Heart right ventricle (tissue), 16 donors: ENCODE results near the gene MGAT3. TPM values are rescaled to one million over a fixed set of nuclear protein-coding genes. Genes with fewer than 3 reads are reported as not detected.

Source experiments
- ATAC-seq, 8 donors: fragments of 200-7000 bp; cut with Tn5 transposase; one replicate each; pipeline ENCODE4 v1.9.1; 2020; ENCODE audit warnings: mild to moderate bottlenecking in 8 of 8, moderate library complexity in 8 of 8, moderate number of reproducible peaks in 1 of 8
- DNase-seq, 2 donors: peaks; one replicate each; pipeline ENCODE4 v3.0.0-alpha.2; 2020
- H3K27ac ChIP-seq, 10 donors: fragments of 200-600 bp; sonication (generic) in 2 of 10; one replicate each; pipeline versions ENCODE4 v1.5.0 to v1.8.0; 2020 to 2022; ENCODE audit warnings: mild to moderate bottlenecking in 3 of 10
- H3K27me3 ChIP-seq, 7 donors: fragments of 200-600 bp; one replicate each; pipeline ENCODE4 v1.8.0; 2021 to 2022; ENCODE audit warnings: mild to moderate bottlenecking in 2 of 7
- H3K36me3 ChIP-seq, 9 donors: fragments of 200-600 bp; sonication (generic) in 1 of 9; one replicate each; pipeline versions ENCODE4 v1.5.0 to v1.8.0; 2020 to 2022; ENCODE audit warnings: mild to moderate bottlenecking in 2 of 9
- H3K4me1 ChIP-seq, 9 donors: fragments of 200-600 bp; sonication (generic) in 1 of 9; one replicate each; pipeline versions ENCODE4 v1.5.0 to v1.8.0; 2020 to 2022; ENCODE audit warnings: mild to moderate bottlenecking in 4 of 9
- H3K4me3 ChIP-seq, 10 donors: fragments of 200-600 bp; sonication (generic) in 2 of 10; one replicate each; pipeline versions ENCODE4 v1.5.0 to v1.8.0; 2020 to 2022; ENCODE audit warnings: mild to moderate bottlenecking in 7 of 10, moderate library complexity in 2 of 10
- H3K9me3 ChIP-seq, 11 donors: fragments of 200-600 bp in 10 of 11; sonication (generic) in 2 of 11; one replicate each; pipeline versions ENCODE4 v1.5.0 to v1.8.0; 2013 to 2022; ENCODE audit warnings: mild to moderate bottlenecking in 2 of 11, control low read depth in 1 of 11, moderate library complexity in 1 of 11
- WGBS, 2 donors: extraction: QIAGEN DNeasy Blood & Tissue Kit; methylation state at CpG; one replicate each; pipeline ENCODE4 v1.1.7; 2013; ENCODE audit warnings: inconsistent platforms in 1 of 2; 5-methylcytosine and 5-hydroxymethylcytosine counted together
- intact Hi-C, 10 donors: fragments of 100-400 bp; cut with DNase I; formaldehyde crosslinking; loops; one replicate each; pipeline versions ENCODE4 v1.11.1 to v1.14.2; 2022
- polyA plus RNA-seq, 2 donors: library from polyadenylated mRNA; stranded (reverse); fragments of 200-250 nt; gene quantifications; one replicate each; pipeline ENCODE4 v1.2.3, GENCODE V29; 2013
- total RNA-seq, 10 donors: library from RNA; stranded (reverse); fragmentation: NEBNext Ultra II Directional in 3 of 10; extraction: Animal tissue kit (Norgen Biotek cat#: 25700) in 3 of 10; gene quantifications; one replicate each; pipeline versions ENCODE4 v1.2.1 to v1.2.4, GENCODE V29; 2021 to 2023
- TF ChIP-seq, protein P1 (sequence below), 9 donors: fragments of 200-600 bp; sonication (generic) in 2 of 9; IDR thresholded peaks; one replicate each; pipeline versions ENCODE4 v1.5.0 to v1.8.0; 2021 to 2022; ENCODE audit warnings: antibody characterized with exemption in 9 of 9, mild to moderate bottlenecking in 5 of 9, moderate library complexity in 1 of 9
- donor health status: Arrhythmogenic right ventricular cardiomyopathy.
- donor health status: ischemic (EF 13 %, LVEDD 7.1; RV severe dilation, severe dysfunction).
- donor health status: healthy with polysubstance abuse.
- donor health status: DM: no; HTN: yes; CAD: no.
- donor health status: DM: no; HTN: no; CAD: no.
- donor health status: ischemic (EF 25% LVEDD 6.9; RV normal size, moderate dysfunction).
- donor health status: ischemic (EF 25% LVEDD 5.7; RV mildly dilated, moderate dysfunction).
- donor health status: healthy.
- donor health status: DM: yes; HTN: yes; CAD: no.
- donor health status: Ischemic cardiomyopathy.
- donor health status: ischemic (EF 35%, LVEDD 5.7; RV mildly dilated, moderate dysfunction).
- donor health status: nonischemic (EF 11% LVEDD 7.7; RV severe dilation, severe dysfunction).
- donor health status: DM: yes; HTN: yes; CAD: no.
- donor health status: PGD.
- donor health status: ischemic (EF 29% LVEDD 5.4; RV normal size, mild dysfunction).
- donor health status: nonischemic (EF 23%, LVEDD 6.1; RV moderate dilation, normal function).

The MGAT3 gene
- total and polyA plus RNA-seq, 12 donors, result 1.8 to 14.0 (median 3.9) TPM

DNA sequence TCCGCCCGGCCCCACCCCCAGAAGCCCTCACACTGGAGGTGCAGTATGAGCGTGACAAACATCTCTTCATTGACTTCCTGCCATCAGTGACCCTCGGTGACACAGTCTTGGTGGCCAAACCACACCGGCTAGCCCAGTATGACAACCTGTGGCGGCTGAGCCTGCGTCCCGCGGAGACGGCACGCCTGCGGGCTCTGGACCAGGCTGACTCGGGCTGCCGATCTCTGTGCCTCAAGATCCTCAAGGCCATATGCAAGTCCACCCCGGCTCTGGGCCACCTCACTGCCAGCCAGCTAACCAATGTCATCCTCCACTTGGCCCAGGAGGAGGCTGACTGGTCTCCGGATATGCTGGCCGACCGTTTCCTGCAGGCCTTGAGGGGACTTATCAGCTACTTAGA lies 57.0 kb downstream of the MGAT3 start:
- Histone ChIP-seq H3K36me3 (peaks cover 0 to 89% (median 55%) of the 10 kb centered on the region in 9 donors), H3K27me3 (no peaks in the 10 kb centered on the region), H3K4me3 (no peak overlapping the region), H3K4me1 (peaks cover 2 to 35% (median 14%) of the 10 kb centered on the region in 9 donors), H3K9me3 (no peaks in the 10 kb centered on the region), H3K27ac (peak overlapping the region in 3 of 10 donors; percentile 20 to 44 (median 23))
- intact Hi-C loops, result loop anchor here in 3 of 10 donors (5.0 to 10.0 kb wide), 4 partner anchors 71 to 346 kb away; no protein-coding TSS in a partner anchor
- DNase-seq (no peak), ATAC-seq (peak in 4 of 8 donors; percentile 8 to 52 (median 15))
- 79 to 80% methylated on average over 18 of the region's 18 CpGs for WGBS, 2 donors
- TF ChIP-seq, protein P1, sequence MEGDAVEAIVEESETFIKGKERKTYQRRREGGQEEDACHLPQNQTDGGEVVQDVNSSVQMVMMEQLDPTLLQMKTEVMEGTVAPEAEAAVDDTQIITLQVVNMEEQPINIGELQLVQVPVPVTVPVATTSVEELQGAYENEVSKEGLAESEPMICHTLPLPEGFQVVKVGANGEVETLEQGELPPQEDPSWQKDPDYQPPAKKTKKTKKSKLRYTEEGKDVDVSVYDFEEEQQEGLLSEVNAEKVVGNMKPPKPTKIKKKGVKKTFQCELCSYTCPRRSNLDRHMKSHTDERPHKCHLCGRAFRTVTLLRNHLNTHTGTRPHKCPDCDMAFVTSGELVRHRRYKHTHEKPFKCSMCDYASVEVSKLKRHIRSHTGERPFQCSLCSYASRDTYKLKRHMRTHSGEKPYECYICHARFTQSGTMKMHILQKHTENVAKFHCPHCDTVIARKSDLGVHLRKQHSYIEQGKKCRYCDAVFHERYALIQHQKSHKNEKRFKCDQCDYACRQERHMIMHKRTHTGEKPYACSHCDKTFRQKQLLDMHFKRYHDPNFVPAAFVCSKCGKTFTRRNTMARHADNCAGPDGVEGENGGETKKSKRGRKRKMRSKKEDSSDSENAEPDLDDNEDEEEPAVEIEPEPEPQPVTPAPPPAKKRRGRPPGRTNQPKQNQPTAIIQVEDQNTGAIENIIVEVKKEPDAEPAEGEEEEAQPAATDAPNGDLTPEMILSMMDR (IDR thresholded peaks at IDR 0.05), result no peak

DNA sequence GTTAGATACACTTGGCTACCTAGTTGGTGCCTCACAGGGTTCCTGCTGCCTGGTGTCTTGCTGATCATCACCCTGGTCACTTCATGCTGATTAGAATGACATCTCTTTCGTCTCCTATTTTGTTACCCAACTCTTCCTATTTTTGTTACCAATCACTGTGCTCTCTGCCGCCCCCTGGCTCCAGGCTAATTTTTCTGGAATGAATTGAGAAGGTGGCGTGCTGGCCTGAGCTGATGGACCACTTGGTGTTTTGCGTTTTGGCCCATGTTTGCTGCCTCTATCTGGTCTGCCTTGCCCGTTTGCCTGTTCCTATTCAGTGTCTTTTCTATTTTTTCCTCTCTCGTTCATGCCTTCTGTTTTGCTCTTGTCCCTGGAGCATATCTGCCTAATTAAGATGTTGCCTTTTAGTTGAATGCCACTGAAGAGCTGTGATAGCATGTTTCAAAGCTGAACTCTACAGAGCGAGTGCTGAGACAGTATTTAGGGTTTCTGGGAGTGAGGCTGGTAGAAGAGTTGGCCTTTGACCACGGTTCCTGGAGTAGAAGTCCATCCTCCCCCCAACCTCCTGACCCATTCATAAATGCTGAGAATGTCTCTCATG lies 57.7 kb downstream of the MGAT3 start:
- TF ChIP-seq, protein P1 (IDR thresholded peaks at IDR 0.05), result peak; percentile 56 to 81 (median 79)
- Histone ChIP-seq H3K27me3 (no peaks in the 10 kb centered on the region), H3K4me3 (no peak overlapping the region), H3K36me3 (peaks cover 0 to 82% (median 51%) of the 10 kb centered on the region in 9 donors), H3K9me3 (no peaks in the 10 kb centered on the region), H3K27ac (peak overlapping the region in 1 of 10 donors; percentile 44), H3K4me1 (peaks cover 5 to 34% (median 21%) of the 10 kb centered on the region in 9 donors)
- WGBS, 2 donors, result 45 to 46% methylated on average over 8 of the region's 8 CpGs
- ATAC-seq, result peak in 5 of 8 donors; percentile 6 to 48 (median 27)
- DNase-seq, result peak in 1 of 2 donors; percentile 64
- intact Hi-C loops, result loop anchor here in 3 of 10 donors (5.0 to 10.0 kb wide), 4 partner anchors 72 to 347 kb away; no protein-coding TSS in a partner anchor

DNA sequence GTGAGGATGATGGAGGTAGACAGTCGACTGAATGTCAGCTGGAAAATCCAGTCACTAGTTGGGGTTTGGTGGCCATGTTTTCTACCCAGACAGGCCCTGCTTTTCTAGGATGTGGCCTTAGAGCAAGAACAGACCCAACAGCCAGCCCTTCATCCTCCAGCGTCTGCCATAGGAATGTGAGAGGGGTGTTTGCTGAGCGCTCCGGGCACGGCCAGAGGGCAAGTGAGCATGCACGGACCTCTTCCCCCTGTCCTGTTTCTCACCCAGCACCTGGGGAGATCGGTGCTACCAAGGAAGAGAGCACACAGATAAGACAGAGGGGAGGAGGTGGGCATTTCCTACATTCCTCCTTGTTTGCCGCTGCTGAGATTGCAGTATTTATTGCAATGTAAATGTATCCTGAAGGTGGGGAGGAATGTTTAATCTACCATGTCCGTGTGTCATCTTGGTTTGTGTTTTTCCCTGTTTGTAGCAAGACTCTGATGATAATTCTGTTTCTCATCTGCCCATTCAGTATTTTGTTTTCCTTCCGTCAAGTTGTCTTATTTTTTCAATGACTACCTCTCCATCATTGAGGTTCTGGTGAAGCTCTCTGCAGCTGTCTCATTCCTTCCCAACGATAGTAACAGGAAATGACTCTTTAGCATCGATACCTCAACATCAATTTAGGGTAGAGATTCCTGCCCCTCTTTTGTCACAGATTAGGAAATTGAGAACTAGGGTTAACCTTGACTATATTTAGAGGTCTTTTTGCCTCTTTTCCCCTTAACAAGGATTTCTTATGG lies 58.6 kb downstream of the MGAT3 start:
- no peaks in the 10 kb centered on the region for H3K9me3 ChIP-seq
- no peak overlapping the region for H3K27ac ChIP-seq
- TF ChIP-seq, protein P1 (IDR thresholded peaks at IDR 0.05), result no peak
- DNase-seq (no peak), ATAC-seq (no peak)
- no peak overlapping the region for H3K4me3 ChIP-seq
- intact Hi-C loops, result loop anchor here in 3 of 10 donors (5.0 to 10.0 kb wide), 3 partner anchors 53 to 118 kb away; partner anchors contain the start of gene TAB1 (in 1 of the 3)
- peaks cover 0 to 72% (median 42%) of the 10 kb centered on the region in 9 donors for H3K36me3 ChIP-seq
- no peaks in the 10 kb centered on the region for H3K27me3 ChIP-seq
- H3K4me1 ChIP-seq, result peaks cover 5 to 29% (median 21%) of the 10 kb centered on the region in 9 donors
- 87 to 88% methylated on average over 12 of the region's 12 CpGs for WGBS, 2 donors

DNA sequence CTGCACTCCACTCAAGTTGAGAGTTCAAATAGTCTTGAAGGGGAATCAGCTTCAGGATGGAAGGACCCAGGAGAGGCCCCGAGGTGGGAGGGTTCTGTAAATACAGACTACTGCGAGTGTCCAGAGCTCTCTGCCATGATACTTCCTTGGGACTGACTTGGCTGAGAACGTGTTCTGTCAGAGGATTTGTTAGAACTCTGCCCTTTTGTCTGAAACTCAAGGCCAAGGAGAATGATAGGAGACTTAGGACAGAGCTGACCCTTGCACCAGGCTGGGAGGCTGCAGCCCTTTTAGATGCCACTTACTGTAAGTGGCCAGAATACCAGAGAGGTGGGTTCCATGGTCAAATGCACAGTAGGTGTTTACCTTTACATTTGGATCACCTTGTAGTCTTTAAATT lies 60.7 kb downstream of the MGAT3 start:
- intact Hi-C loops, result loop anchor here in 3 of 10 donors (5.0 to 10.0 kb wide), 3 partner anchors 55 to 120 kb away; partner anchors contain the start of gene TAB1 (in 1 of the 3)
- Histone ChIP-seq H3K4me3 (no peak overlapping the region), H3K4me1 (peaks cover 5 to 40% (median 33%) of the 10 kb centered on the region in 9 donors), H3K27me3 (no peaks in the 10 kb centered on the region), H3K9me3 (no peaks in the 10 kb centered on the region), H3K36me3 (peaks cover 0 to 69% (median 39%) of the 10 kb centered on the region in 9 donors), H3K27ac (peak overlapping the region in 1 of 10 donors; percentile 100)
- DNase-seq (no peak), ATAC-seq (no peak)
- TF ChIP-seq, protein P1 (IDR thresholded peaks at IDR 0.05), result no peak
- WGBS, 2 donors, result 78 to 85% methylated on average over 3 of the region's 3 CpGs
